WERI-Rb-1 (cell line): ENCODE measurements around the gene DNAAF1.

Source experiments
- DNase-seq: peaks from one replicate; pipeline ENCODE4 v3.0.0-alpha.2; 2020
- H3K27ac ChIP-seq: fragments of 250-450 bp; sonication (Bioruptor Pico); 2 replicates; pipeline ENCODE4 v1.5.1; 2020; ENCODE audit warnings: mild to moderate bottlenecking, moderate library complexity
- H3K27me3 ChIP-seq: fragments of 250-450 bp; sonication (Bioruptor Pico); 2 replicates; pipeline ENCODE4 v1.5.1; 2021; ENCODE audit warnings: mild to moderate bottlenecking, low read depth, moderate library complexity; ENCODE audit not compliant: insufficient read depth, severe bottlenecking
- H3K36me3 ChIP-seq: fragments of 250-450 bp; sonication (Bioruptor Pico); 2 replicates; pipeline ENCODE4 v1.5.1; 2020; ENCODE audit warnings: mild to moderate bottlenecking, moderate library complexity
- H3K4me3 ChIP-seq: 2 replicates; pipeline ENCODE4 v1.5.1; 2011; ENCODE audit warnings: low read depth, mild to moderate bottlenecking, control low read depth, low read length
- H3K9me3 ChIP-seq: fragments of 250-450 bp; sonication (Bioruptor Pico); 2 replicates; pipeline ENCODE4 v1.5.1; 2021; ENCODE audit warnings: mild to moderate bottlenecking, moderate library complexity; ENCODE audit not compliant: severe bottlenecking
- TF ChIP-seq, protein P1 (sequence below): IDR thresholded peaks from 2 replicates; pipeline ENCODE4 v1.5.1; 2011; ENCODE audit warnings: low read depth, mild to moderate bottlenecking, control low read depth, inconsistent platforms, low read length

Gene DNAAF1

DNA sequence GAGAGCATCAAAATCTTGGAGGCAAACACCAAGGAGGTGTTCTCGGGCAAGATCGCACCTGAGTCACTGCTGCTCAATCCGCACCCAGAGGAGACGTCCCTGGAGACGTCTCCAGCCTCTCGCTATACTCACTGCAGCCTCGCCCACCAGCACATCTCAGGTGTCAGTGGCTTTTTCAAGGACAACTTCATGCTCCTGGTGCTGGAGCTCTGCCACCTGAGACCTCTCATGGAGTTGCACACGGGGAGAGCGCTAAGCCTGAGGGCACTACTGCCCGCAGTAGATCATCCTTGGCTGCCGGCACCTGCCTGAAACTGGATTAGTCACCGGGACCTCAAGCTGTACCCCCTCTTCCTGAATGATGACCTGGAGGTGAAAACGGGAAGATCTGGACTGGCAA is 25.7 kb upstream of the DNAAF1 start:
- Histone ChIP-seq H3K27me3 (no peaks in the 10 kb centered on the region), H3K36me3 (no peaks in the 10 kb centered on the region), H3K4me3 (no peak overlapping the region), H3K9me3 (no peaks in the 10 kb centered on the region), H3K27ac (no peak overlapping the region)
- TF ChIP-seq, protein P1, sequence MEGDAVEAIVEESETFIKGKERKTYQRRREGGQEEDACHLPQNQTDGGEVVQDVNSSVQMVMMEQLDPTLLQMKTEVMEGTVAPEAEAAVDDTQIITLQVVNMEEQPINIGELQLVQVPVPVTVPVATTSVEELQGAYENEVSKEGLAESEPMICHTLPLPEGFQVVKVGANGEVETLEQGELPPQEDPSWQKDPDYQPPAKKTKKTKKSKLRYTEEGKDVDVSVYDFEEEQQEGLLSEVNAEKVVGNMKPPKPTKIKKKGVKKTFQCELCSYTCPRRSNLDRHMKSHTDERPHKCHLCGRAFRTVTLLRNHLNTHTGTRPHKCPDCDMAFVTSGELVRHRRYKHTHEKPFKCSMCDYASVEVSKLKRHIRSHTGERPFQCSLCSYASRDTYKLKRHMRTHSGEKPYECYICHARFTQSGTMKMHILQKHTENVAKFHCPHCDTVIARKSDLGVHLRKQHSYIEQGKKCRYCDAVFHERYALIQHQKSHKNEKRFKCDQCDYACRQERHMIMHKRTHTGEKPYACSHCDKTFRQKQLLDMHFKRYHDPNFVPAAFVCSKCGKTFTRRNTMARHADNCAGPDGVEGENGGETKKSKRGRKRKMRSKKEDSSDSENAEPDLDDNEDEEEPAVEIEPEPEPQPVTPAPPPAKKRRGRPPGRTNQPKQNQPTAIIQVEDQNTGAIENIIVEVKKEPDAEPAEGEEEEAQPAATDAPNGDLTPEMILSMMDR = no peak
- DNase-seq = no peak

DNA sequence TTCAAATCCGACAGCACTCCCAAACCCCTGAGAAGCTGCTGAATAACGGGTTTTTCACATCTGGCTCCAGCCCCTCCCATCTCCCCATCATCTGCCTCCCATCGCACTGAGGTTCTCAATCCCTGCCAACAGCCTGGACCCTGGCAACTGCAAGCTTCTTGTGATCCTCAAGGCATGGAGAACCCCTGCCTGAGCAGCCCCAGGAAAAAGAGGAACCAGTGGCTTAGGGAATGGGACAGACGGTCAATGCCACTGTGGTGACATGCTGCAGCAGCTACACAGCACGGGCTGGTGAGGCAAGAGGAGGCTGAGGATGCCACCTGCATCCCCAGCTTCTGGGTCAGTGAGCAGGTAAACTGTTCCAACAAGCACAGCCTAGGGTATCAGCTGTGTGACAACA is 25.1 kb upstream of the DNAAF1 start:
- Histone ChIP-seq H3K27me3 (no peaks in the 10 kb centered on the region), H3K27ac (no peak overlapping the region), H3K9me3 (no peaks in the 10 kb centered on the region), H3K36me3 (no peaks in the 10 kb centered on the region), H3K4me3 (no peak overlapping the region)
- DNase-seq = no peak
- TF ChIP-seq, protein P1 = no peak

DNA sequence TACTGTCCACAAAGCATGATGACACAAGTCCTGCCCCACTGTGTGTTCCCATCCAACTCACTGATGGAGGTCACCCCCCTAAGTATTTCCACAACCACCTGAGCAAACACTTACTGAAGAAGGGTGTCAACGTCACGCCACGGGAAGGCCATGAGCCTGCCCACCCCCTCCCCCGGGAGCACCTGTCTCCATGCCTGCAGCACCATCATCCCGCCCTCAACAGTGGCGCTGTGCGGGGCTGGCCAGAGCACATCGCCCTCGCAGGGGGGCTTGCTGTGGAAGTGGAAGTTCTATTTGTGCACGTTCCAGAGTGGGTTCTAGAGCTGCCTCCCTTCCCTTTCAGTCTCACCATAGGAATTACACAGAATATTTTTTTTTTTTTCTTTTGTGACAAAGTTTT is 24.1 kb upstream of the DNAAF1 start:
- H3K9me3 ChIP-seq = no peaks in the 10 kb centered on the region
- no peaks in the 10 kb centered on the region for H3K36me3 ChIP-seq
- H3K27me3 ChIP-seq = no peaks in the 10 kb centered on the region
- no peak overlapping the region for H3K4me3 ChIP-seq
- no peak for DNase-seq
- TF ChIP-seq, protein P1 = no peak
- H3K27ac ChIP-seq = no peak overlapping the region

DNA sequence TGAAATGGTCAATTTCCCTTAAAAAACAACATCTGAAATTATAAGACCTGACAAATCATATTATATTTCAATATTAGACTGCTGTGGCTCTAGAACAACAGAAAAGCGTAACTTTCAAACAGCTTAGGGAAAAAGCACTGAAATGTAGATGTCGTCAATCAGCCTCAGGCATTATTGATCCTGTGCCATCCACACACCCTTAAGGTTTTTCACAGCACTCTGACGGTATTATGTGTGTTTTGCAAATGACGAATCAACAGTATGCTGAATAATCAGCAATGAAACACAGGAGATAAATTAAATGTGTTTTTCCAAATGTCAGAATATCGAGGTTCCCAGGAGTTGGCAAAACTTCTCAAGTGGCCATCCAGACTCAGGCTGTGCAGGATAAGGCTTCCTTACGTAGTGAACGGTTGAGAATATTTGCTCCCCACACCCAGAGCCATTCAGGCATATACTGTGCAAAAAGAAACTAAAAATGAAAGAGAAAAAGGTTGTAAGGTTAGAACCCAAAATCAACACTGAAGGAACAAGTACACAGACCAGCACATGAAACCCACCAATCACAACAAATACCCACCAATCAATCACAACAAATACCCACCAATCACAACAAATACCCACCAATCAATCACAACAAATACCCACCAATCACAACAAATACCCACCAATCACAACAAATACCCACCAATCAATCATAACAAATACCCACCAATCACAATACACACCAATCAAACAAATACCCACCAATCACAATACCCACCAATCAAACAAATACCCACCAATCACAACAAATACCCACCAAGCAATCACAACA is 20.6 kb upstream of the DNAAF1 start:
- peaks cover 1% of the 10 kb centered on the region for H3K36me3 ChIP-seq
- H3K27me3 ChIP-seq = no peaks in the 10 kb centered on the region
- TF ChIP-seq, protein P1 = no peak
- no peaks in the 10 kb centered on the region for H3K9me3 ChIP-seq
- no peak overlapping the region for H3K4me3 ChIP-seq
- no peak overlapping the region for H3K27ac ChIP-seq
- no peak for DNase-seq

DNA sequence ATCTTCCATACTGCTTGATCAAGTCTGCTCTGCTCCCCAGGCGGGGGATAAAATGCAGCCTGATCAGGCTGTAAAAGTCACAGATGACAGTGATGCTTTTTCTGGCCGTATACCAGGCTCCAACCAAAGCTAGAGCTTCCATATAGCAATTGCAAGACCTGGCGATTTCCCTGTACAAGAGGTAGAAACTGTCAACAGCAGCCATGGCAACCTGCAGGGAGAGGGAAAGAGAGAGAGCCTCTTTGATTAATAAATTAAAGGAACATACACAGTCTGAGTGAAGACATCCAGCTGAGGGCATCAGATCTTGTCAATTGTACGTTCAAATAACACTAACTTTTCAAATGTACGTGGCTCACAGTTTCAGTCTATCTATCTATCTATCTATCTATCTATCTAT is 14.0 kb upstream of the DNAAF1 start:
- peaks cover 6% of the 10 kb centered on the region for H3K36me3 ChIP-seq

More for the DNA sequence above, 14.0 kb upstream of the DNAAF1 start:
- no peak overlapping the region for H3K27ac ChIP-seq
- H3K9me3 ChIP-seq = no peaks in the 10 kb centered on the region
- TF ChIP-seq, protein P1 = no peak
- no peak for DNase-seq
- H3K4me3 ChIP-seq = no peak overlapping the region
- H3K27me3 ChIP-seq = no peaks in the 10 kb centered on the region
